Measurements from ENCODE around the gene CYB5D1. TPM values are rescaled to one million over a fixed set of nuclear protein-coding genes. Genes with fewer than 3 reads are reported as not detected.

Gene CYB5D1
- total RNA-seq, 1 donor from 2014 or later: 9.8 TPM

- peak; percentile 75 for DNase-seq (ENCODE audit: low read depth, low spot score)
Measured at GRCh38 chr17:7833795-7834541, 23.8 kb upstream of the CYB5D1 start, which contains the start of gene KDM6B. Gene KDM6B (plus strand): TSS chr17:7834217. CDS start chr17:7845555, 11,338 bp downstream.

- no peak for DNase-seq (ENCODE audit: low read depth, low spot score)
Measured at GRCh38 chr17:7834542-7834956, 23.3 kb upstream of the CYB5D1 start.

- DNase-seq (ENCODE audit: low read depth, low spot score): peak; percentile 96
Measured at GRCh38 chr17:7834957-7835813, 22.6 kb upstream of the CYB5D1 start.

- no peak for DNase-seq (ENCODE audit: low read depth, low spot score)
Measured at GRCh38 chr17:7835814-7836595, 21.8 kb upstream of the CYB5D1 start.

- peak; percentile 78 for DNase-seq (ENCODE audit: low read depth, low spot score)
Measured at GRCh38 chr17:7836596-7837407, 21.0 kb upstream of the CYB5D1 start.

- DNase-seq (ENCODE audit: low read depth, low spot score): no peak
Measured at GRCh38 chr17:7837408-7838088, 20.3 kb upstream of the CYB5D1 start.

GRCh38 chr17:7838090-7839075 is 19.4 kb upstream of the CYB5D1 start:
- no peak for DNase-seq (ENCODE audit: low read depth, low spot score)

- no peak for DNase-seq (ENCODE audit: low read depth, low spot score)
Measured at GRCh38 chr17:7839190-7839875, 18.5 kb upstream of the CYB5D1 start.

GRCh38 chr17:7839876-7840261 is 17.9 kb upstream of the CYB5D1 start:
- no peak for DNase-seq (ENCODE audit: low read depth, low spot score)

- DNase-seq (ENCODE audit: low read depth, low spot score): no peak
Measured at GRCh38 chr17:7840441-7840840, 17.4 kb upstream of the CYB5D1 start.

GRCh38 chr17:7840875-7841274 is 16.9 kb upstream of the CYB5D1 start:
- no peak for DNase-seq (ENCODE audit: low read depth, low spot score)

GRCh38 chr17:7841396-7841914 is 16.3 kb upstream of the CYB5D1 start:
- no peak for DNase-seq (ENCODE audit: low read depth, low spot score)

GRCh38 chr17:7841915-7842379 is 15.9 kb upstream of the CYB5D1 start:
- DNase-seq (ENCODE audit: low read depth, low spot score): no peak

GRCh38 chr17:7842380-7843256 is 15.2 kb upstream of the CYB5D1 start:
- peak; percentile 90 for DNase-seq (ENCODE audit: low read depth, low spot score)

- DNase-seq (ENCODE audit: low read depth, low spot score): no peak
Measured at GRCh38 chr17:7843257-7843535, 14.6 kb upstream of the CYB5D1 start.

- peak; percentile 78 for DNase-seq (ENCODE audit: low read depth, low spot score)
Measured at GRCh38 chr17:7843536-7844291, 14.1 kb upstream of the CYB5D1 start.

Data from pulmonary artery endothelial cell (primary cell).